Brain microvascular endothelial cell (primary cell): Measurements from ENCODE around the gene CCDC191.

Experiments used
- DNase-seq: peaks from one replicate; pipeline ENCODE4 v3.0.0-alpha.2; 2020
- H3K27ac ChIP-seq: fragments of 250-450 bp; sonication (Bioruptor Pico); 2 replicates; pipeline ENCODE4 v1.5.1; 2020; ENCODE audit warnings: mild to moderate bottlenecking, moderate library complexity
- H3K27me3 ChIP-seq: fragments of 250-450 bp; sonication (Bioruptor Pico); replicated peaks from 2 replicates; pipeline ENCODE4 v1.5.1; 2020; ENCODE audit warnings: mild to moderate bottlenecking
- H3K36me3 ChIP-seq: fragments of 250-450 bp; sonication (Bioruptor Pico); replicated peaks from 2 replicates; pipeline ENCODE4 v1.5.1; 2020; ENCODE audit warnings: mild to moderate bottlenecking
- H3K4me3 ChIP-seq: 2 replicates; pipeline ENCODE4 v1.5.1; 2011; ENCODE audit warnings: low read depth, mild to moderate bottlenecking, control low read depth, low read length, moderate library complexity
- CTCF ChIP-seq: IDR thresholded peaks from 2 replicates; pipeline ENCODE4 v1.5.1; 2011; ENCODE audit warnings: low read depth, mild to moderate bottlenecking, moderate library complexity, low read length, control low read depth, inconsistent platforms; ENCODE audit errors: missing control alignments
- in situ Hi-C: cut with HindIII; loops from 2 replicates; pipeline ENCODE4 v1.10.0; 2017; ENCODE audit warnings: low sequenced_read_pairs, low pct_ligation_motif_present

CCDC191 gene

GRCh38 chr3:114011059-114011797 lies 45.1 kb downstream of the CCDC191 start:
- in situ Hi-C loops = no loop called here
- Histone ChIP-seq H3K36me3 (no peaks in the 10 kb centered on the region), H3K4me3 (no peak overlapping the region), H3K27me3 (no peaks in the 10 kb centered on the region), H3K27ac (no peak overlapping the region)
- no peak for DNase-seq
- TF ChIP-seq CTCF = no peak

DNA sequence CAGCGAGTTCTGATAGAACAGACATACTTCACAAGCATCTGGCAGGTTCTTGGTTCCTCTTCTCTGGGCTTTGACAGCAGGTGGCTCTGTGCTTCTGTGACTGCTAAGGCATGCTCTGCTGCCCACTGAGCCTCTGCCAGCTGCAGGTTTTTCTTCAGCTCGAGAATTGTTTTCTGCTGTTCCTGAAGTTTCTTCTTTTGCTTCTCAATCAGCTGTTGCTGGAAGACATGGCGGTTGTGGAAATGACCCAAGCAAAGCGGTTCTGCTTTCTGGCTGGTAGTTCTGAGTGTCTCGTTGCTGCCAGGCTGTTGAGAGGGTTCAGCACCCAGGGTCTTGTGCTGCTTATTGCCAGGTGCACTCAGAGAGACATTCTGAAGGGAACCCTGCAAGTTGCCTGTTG lies 50.8 kb downstream of the CCDC191 start:
- H3K27ac ChIP-seq = no peak overlapping the region
- DNase-seq = no peak
- TF ChIP-seq CTCF = no peak
- in situ Hi-C loops = no loop called here
- H3K27me3 ChIP-seq = no peaks in the 10 kb centered on the region
- H3K36me3 ChIP-seq = no peaks in the 10 kb centered on the region
- H3K4me3 ChIP-seq = no peak overlapping the region

DNA sequence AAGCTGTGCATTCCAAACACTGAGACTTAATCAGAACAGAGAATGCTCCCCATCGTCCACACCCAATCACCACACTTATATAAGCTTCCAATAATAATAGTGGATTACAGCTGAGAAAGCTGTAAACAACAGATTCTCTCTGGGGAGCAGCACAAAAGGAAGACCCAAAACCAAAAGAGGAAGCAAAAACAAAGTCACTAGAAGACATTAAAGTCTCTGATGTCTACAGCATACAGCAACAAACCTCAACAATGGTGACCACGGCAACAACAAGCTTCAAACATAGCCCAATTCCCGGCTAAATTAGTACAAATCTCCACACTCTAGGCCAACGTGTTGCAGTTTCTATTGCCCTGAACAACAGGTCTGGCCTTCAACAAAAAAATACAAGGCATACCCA lies 70.8 kb downstream of the CCDC191 start:
- H3K27ac ChIP-seq = no peak overlapping the region
- in situ Hi-C loops = no loop called here
- H3K36me3 ChIP-seq = no peaks in the 10 kb centered on the region
- no peaks in the 10 kb centered on the region for H3K27me3 ChIP-seq
- TF ChIP-seq CTCF = no peak
- H3K4me3 ChIP-seq = no peak overlapping the region
- no peak for DNase-seq

DNA sequence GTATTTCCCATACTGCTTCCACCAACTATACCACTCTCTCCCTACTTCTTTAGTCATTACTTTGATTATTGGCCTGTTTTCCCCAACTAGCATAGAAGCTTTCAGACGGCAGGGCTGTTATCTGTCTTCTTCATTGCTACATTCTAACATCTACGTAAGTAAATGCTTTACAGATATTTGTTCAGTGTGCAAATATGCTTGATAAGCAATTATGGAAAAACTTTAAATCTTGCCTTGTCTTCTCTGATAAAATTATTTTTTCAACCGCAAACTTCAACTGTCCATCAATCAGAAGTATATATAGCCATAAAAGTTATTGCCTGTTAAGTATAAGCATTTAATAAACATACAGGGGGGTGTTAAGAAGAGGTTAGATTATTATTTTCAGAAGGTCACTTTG lies 72.8 kb downstream of the CCDC191 start:
- no peak for DNase-seq
- in situ Hi-C loops = no loop called here
- Histone ChIP-seq H3K27me3 (no peaks in the 10 kb centered on the region), H3K27ac (no peak overlapping the region), H3K36me3 (no peaks in the 10 kb centered on the region), H3K4me3 (no peak overlapping the region)
- TF ChIP-seq CTCF = no peak

DNA sequence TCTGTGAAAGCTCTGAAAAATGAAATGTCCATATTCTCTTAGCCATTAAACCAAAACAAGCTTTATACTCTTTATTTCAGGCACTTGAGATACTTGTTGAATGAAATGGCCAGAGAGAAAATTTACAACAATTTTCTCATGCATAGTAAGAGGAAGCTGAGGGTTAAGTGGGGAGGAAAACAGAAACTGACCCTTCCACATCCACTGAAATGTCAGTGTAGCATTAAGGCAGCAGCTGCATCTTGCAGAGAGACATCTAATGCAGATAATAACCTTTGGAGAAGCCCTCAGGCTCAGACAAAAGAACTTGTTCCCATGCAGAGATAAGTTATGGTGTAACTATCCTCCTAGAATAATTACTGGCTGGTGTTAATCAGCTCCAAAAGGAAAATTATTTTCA lies 74.5 kb downstream of the CCDC191 start:
- Histone ChIP-seq H3K36me3 (no peaks in the 10 kb centered on the region), H3K4me3 (no peak overlapping the region), H3K27ac (no peak overlapping the region), H3K27me3 (no peaks in the 10 kb centered on the region)
- no peak for TF ChIP-seq CTCF
- no peak for DNase-seq
- in situ Hi-C loops = no loop called here

GRCh38 chr3:113979916-113980315 lies 76.4 kb downstream of the CCDC191 start:
- no peaks in the 10 kb centered on the region for H3K36me3 ChIP-seq
- no peak for TF ChIP-seq CTCF
- H3K27ac ChIP-seq = no peak overlapping the region
- no peaks in the 10 kb centered on the region for H3K27me3 ChIP-seq
- no peak overlapping the region for H3K4me3 ChIP-seq
- DNase-seq = no peak
- in situ Hi-C loops = no loop called here
